DND-41 (cell line): Measurements from ENCODE around the gene ARHGEF4.

Source experiments
- ATAC-seq: fragments of 200-7000 bp; cut with Tn5 transposase; 3 replicates; pipeline ENCODE4 v1.9.1; 2021; ENCODE audit warnings: low read depth; ENCODE audit not compliant: insufficient read depth
- DNase-seq: peaks from one replicate; pipeline ENCODE4 v3.0.0-alpha.2; 2020
- H2AFZ ChIP-seq: 2 replicates; pipeline ENCODE4 v1.6.0; 2012; ENCODE audit warnings: low read depth, low read length
- H3K27ac ChIP-seq: 2 replicates; pipeline ENCODE4 v1.5.1; 2012; ENCODE audit warnings: low read length, inconsistent platforms
- H3K27me3 ChIP-seq: fragments of 200-600 bp; sonication (generic); 2 replicates; pipeline ENCODE4 v1.6.0; 2012; ENCODE audit warnings: low read length, mild to moderate bottlenecking, inconsistent platforms; ENCODE audit not compliant: insufficient read depth, poor library complexity
- H3K36me3 ChIP-seq: 2 replicates; pipeline ENCODE4 v1.5.1; 2012; ENCODE audit warnings: low read length, inconsistent platforms; ENCODE audit not compliant: insufficient read depth
- H3K4me1 ChIP-seq: 2 replicates; pipeline ENCODE4 v1.5.1; 2012; ENCODE audit warnings: mild to moderate bottlenecking, low read length; ENCODE audit not compliant: insufficient read depth
- H3K4me2 ChIP-seq: 2 replicates; pipeline ENCODE4 v1.6.0; 2012; ENCODE audit warnings: mild to moderate bottlenecking, moderate library complexity, low read length, inconsistent platforms; ENCODE audit not compliant: insufficient read depth
- H3K4me3 ChIP-seq, 2 experiments: fragments of 200-600 bp in 1 of 2; shearing (Covaris generic) in 1 of 2; 2 replicates each; pipeline ENCODE4 v1.5.1; 2012 to 2016; ENCODE audit warnings: inconsistent platforms in 2 of 2, low read length in 2 of 2, mild to moderate bottlenecking in 2 of 2, low read depth in 1 of 2, moderate library complexity in 1 of 2
- H3K79me2 ChIP-seq: 2 replicates; pipeline ENCODE4 v1.6.0; 2012; ENCODE audit warnings: low read length, inconsistent platforms; ENCODE audit not compliant: insufficient read depth
- H3K9ac ChIP-seq: 2 replicates; pipeline ENCODE4 v1.6.0; 2012; ENCODE audit warnings: low read depth, mild to moderate bottlenecking, inconsistent platforms, low read length, moderate library complexity
- H3K9me3 ChIP-seq: 2 replicates; pipeline ENCODE4 v1.5.1; 2012; ENCODE audit warnings: low read length, moderate library complexity, mild to moderate bottlenecking, inconsistent platforms; ENCODE audit not compliant: insufficient read depth, severe bottlenecking
- H4K20me1 ChIP-seq: 2 replicates; pipeline ENCODE4 v1.6.0; 2012; ENCODE audit warnings: low read length; ENCODE audit not compliant: insufficient read depth
- EZH2 ChIP-seq: IDR thresholded peaks from 3 replicates; pipeline ENCODE4 v1.6.1; 2012; ENCODE audit warnings: borderline replicate concordance, low read depth, mild to moderate bottlenecking, moderate library complexity, low read length, inconsistent platforms; ENCODE audit not compliant: severe bottlenecking
- TF ChIP-seq, protein P1 (sequence below): IDR thresholded peaks from 2 replicates; pipeline ENCODE4 v1.5.1; 2012; ENCODE audit warnings: borderline replicate concordance, low read length, moderate library complexity, mild to moderate bottlenecking; ENCODE audit not compliant: poor library complexity, severe bottlenecking; ENCODE audit errors: extremely low read depth

ARHGEF4 gene

GRCh38 chr2:131008967-131009366 lies 172.3 kb downstream of the ARHGEF4 start:
- no peaks in the 10 kb centered on the region for H3K27me3 ChIP-seq
- H3K4me3 ChIP-seq = no peak overlapping the region
- no peak overlapping the region for H3K4me2 ChIP-seq
- no peak overlapping the region for H3K27ac ChIP-seq
- no peak for ATAC-seq
- no peak overlapping the region for H2AFZ ChIP-seq
- TF ChIP-seq, protein P1, sequence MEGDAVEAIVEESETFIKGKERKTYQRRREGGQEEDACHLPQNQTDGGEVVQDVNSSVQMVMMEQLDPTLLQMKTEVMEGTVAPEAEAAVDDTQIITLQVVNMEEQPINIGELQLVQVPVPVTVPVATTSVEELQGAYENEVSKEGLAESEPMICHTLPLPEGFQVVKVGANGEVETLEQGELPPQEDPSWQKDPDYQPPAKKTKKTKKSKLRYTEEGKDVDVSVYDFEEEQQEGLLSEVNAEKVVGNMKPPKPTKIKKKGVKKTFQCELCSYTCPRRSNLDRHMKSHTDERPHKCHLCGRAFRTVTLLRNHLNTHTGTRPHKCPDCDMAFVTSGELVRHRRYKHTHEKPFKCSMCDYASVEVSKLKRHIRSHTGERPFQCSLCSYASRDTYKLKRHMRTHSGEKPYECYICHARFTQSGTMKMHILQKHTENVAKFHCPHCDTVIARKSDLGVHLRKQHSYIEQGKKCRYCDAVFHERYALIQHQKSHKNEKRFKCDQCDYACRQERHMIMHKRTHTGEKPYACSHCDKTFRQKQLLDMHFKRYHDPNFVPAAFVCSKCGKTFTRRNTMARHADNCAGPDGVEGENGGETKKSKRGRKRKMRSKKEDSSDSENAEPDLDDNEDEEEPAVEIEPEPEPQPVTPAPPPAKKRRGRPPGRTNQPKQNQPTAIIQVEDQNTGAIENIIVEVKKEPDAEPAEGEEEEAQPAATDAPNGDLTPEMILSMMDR = no peak
- TF ChIP-seq EZH2 = no peak
- no peak for DNase-seq
- H4K20me1 ChIP-seq = no peaks in the 10 kb centered on the region
- no peak overlapping the region for H3K9ac ChIP-seq
- H3K4me1 ChIP-seq = peaks cover 19% of the 10 kb centered on the region
- H3K36me3 ChIP-seq = no peaks in the 10 kb centered on the region
- H3K79me2 ChIP-seq = no peaks in the 10 kb centered on the region
- no peaks in the 10 kb centered on the region for H3K9me3 ChIP-seq

- TF ChIP-seq, protein P1 = no peak
- no peak for TF ChIP-seq EZH2
- ATAC-seq (no peak), DNase-seq (no peak)
- Histone ChIP-seq H3K4me2 (no peak overlapping the region), H3K9me3 (no peaks in the 10 kb centered on the region), H3K27me3 (no peaks in the 10 kb centered on the region), H2AFZ (no peak overlapping the region), H3K27ac (no peak overlapping the region), H3K79me2 (no peaks in the 10 kb centered on the region), H3K36me3 (no peaks in the 10 kb centered on the region), H3K9ac (no peak overlapping the region), H3K4me3 (no peak overlapping the region), H4K20me1 (no peaks in the 10 kb centered on the region), H3K4me1 (peaks cover 19% of the 10 kb centered on the region)
These were observed 173.2 kb downstream of the ARHGEF4 start for GRCh38 chr2:131009713-131010475.

DNA sequence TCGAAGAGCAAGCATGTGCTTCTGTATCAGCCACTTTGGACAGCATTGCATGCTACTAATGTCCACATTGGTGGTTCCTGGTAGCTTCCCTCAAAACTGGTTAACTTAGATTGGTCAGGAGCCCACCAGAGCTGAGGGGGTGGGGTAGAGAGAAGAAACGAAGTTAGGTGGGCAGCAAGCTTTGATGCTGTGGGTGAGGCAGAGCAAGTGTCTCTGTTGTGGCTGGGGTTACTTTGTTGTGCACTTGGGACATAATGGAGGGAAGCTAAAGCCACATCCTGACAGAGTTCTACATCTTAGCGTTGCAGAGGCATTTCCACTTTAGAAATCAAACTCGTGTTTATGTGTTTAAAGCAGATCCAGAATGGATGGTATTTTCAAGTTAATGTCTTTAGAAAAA lies 173.9 kb downstream of the ARHGEF4 start:
- no peaks in the 10 kb centered on the region for H3K36me3 ChIP-seq
- no peak overlapping the region for H3K4me3 ChIP-seq
- TF ChIP-seq, protein P1 = no peak
- no peak for TF ChIP-seq EZH2
- DNase-seq = peak; percentile 76
- H3K9ac ChIP-seq = no peak overlapping the region
- H3K4me2 ChIP-seq = 0 out of 2 replicates have a peak overlapping the region, but pooled peaks have one; percentile 5
- H3K27me3 ChIP-seq = no peaks in the 10 kb centered on the region
- H3K9me3 ChIP-seq = no peaks in the 10 kb centered on the region
- no peaks in the 10 kb centered on the region for H3K79me2 ChIP-seq
- H2AFZ ChIP-seq = no peak overlapping the region
- no peak overlapping the region for H3K27ac ChIP-seq
- H3K4me1 ChIP-seq = peaks cover 19% of the 10 kb centered on the region
- no peaks in the 10 kb centered on the region for H4K20me1 ChIP-seq
- peak; percentile 99 for ATAC-seq
